K562 (cell line): ENCODE measurements around the gene FA2H. TPM values are rescaled to one million over a fixed set of nuclear protein-coding genes. Genes with fewer than 3 reads are reported as not detected.
A peak's percentile ranks its signal among the peaks of the same experiment; 100 is the strongest.

Experiments used
- CTCFL ChIP-seq: IDR thresholded peaks from 2 replicates; pipeline ENCODE4 v1.6.1; 2011; ENCODE audit warnings: borderline replicate concordance, low read depth, mild to moderate bottlenecking, moderate library complexity, low read length; ENCODE audit not compliant: insufficient read depth, poor library complexity, severe bottlenecking
- ERF ChIP-seq: fragments of 450-650 bp; formaldehyde crosslinking; IDR thresholded peaks from 2 replicates; pipeline ENCODE4 v1.4.0; 2020; ENCODE audit warnings: mild to moderate bottlenecking, mixed read lengths
- GABPB1 ChIP-seq: sonication (generic); formaldehyde crosslinking; IDR thresholded peaks from 2 replicates; pipeline ENCODE4 v1.8.0; 2022; ENCODE audit warnings: mild to moderate bottlenecking, missing genetic modification reagents
- HEY1 ChIP-seq: fragments of 250-450 bp; sonication (Bioruptor Pico); IDR thresholded peaks from 2 replicates; pipeline ENCODE4 v1.5.0; 2020; ENCODE audit warnings: mild to moderate bottlenecking, moderate library complexity, borderline replicate concordance
- HNRNPH1 ChIP-seq: fragments of 200-400 bp; formaldehyde crosslinking; optimal IDR thresholded peaks from 2 replicates; pipeline ENCODE3; 2017; ENCODE audit warnings: low read depth, mild to moderate bottlenecking, low read length, moderate library complexity
- IRF2 ChIP-seq: sonication (generic); formaldehyde crosslinking; IDR thresholded peaks from 2 replicates; pipeline ENCODE4 v1.8.1; 2022; ENCODE audit warnings: mild to moderate bottlenecking, missing genetic modification reagents
- MYNN ChIP-seq, 2 experiments: sonication (generic); formaldehyde crosslinking in 1 of 2; IDR thresholded peaks; 2 replicates each; pipeline versions ENCODE4 v1.5.0 to v1.6.1; 2016 to 2020; ENCODE audit warnings: antibody characterized with exemption in 1 of 2, missing genetic modification reagents in 1 of 2
- STAT5B ChIP-seq: fragments of 250-450 bp; sonication (Bioruptor Pico); IDR thresholded peaks from 2 replicates; pipeline ENCODE4 v1.8.0; 2021; ENCODE audit warnings: mild to moderate bottlenecking, inconsistent platforms
- SUPT5H ChIP-seq: fragments of 450-650 bp; IDR thresholded peaks from 2 replicates; pipeline ENCODE4 v1.6.1; 2016
- ZBTB11 ChIP-seq, 3 experiments: fragments of 200-800 bp in 1 of 3; fragments of 250-450 bp in 1 of 3; fragments of 450-650 bp in 1 of 3; sonication (Bioruptor Pico) in 1 of 3; sonication (Bioruptor generic) in 1 of 3; formaldehyde crosslinking in 1 of 3; IDR thresholded peaks; 2 replicates each; pipeline versions ENCODE4 v1.6.1 to v1.8.0; 2016 to 2022; ENCODE audit warnings: mild to moderate bottlenecking in 2 of 3, missing genetic modification characterization in 2 of 3, missing compliant biosample characterization in 1 of 3, moderate library complexity in 1 of 3
- ZHX1 ChIP-seq: fragments of 150-350 bp; conservative IDR thresholded peaks from 2 replicates; pipeline ENCODE4 v1.6.1; 2014; ENCODE audit warnings: low read length
- ZMIZ1 ChIP-seq, 2 experiments: fragments of 150-350 bp in 1 of 2; IDR thresholded peaks; 2 replicates each; pipeline ENCODE4 v1.6.1; 2012 to 2016; ENCODE audit warnings: low read depth in 2 of 2, low read length in 2 of 2, mild to moderate bottlenecking in 1 of 2, moderate library complexity in 1 of 2
- ZNF707 ChIP-seq: fragments of 250-450 bp; sonication (Bioruptor Pico); conservative IDR thresholded peaks from 2 replicates; pipeline ENCODE4 v1.8.0; 2022; ENCODE audit warnings: inconsistent platforms, mild to moderate bottlenecking, moderate library complexity
- polyA plus RNA-seq, 8 experiments: library from polyadenylated mRNA; depleted of rRNA in 4 of 8; stranded (reverse) in 5 of 8; unstranded in 3 of 8; fragments of >200 nt; fragmentation: Nextera tagmentation in 2 of 8; fragmentation: Illumina TruSeq in 1 of 8; extraction: Ambion mirVana in 2 of 8; extraction: Trizol in 1 of 8; gene quantifications; 2 replicates each; pipeline versions ENCODE4 v1.2.1 to v1.2.3, GENCODE V29; 2011 to 2014; ENCODE audit warnings: inconsistent platforms in 1 of 8, missing spikeins in 1 of 8
- total RNA-seq, 7 experiments: library from RNA; depleted of rRNA in 6 of 7; stranded (reverse); fragments of >200 nt in 6 of 7; fragmentation: Illumina TruSeq in 2 of 7; extraction: Trizol in 2 of 7; gene quantifications; 2 replicates each; pipeline versions ENCODE4 v1.2.1 to v1.2.3, GENCODE V29; 2011 to 2021; ENCODE audit warnings: low replicate concordance in 1 of 7

The FA2H gene
- total and polyA plus RNA-seq, 9 of the 15 experiments (the other 6 are each of a cell fraction or from before 2014, with no cell fraction given), result not detected

- TF ChIP-seq ZHX1 (no peak), CTCFL (no peak), GABPB1 (CRISPR knock-in tag) (peak; percentile 90), SUPT5H (peak; percentile 96), MYNN (IDR thresholded peaks at IDR 0.05) (no peak; the same call in 1 of the 2 replicates), MYNN (CRISPR knock-in tag; IDR thresholded peaks at IDR 0.05) (no peak), ERF (CRISPR knock-in tag) (peak; percentile 63; the same call in 1 of the 2 replicates), ZMIZ1 (IDR thresholded peaks at IDR 0.05; ENCODE audit: low read depth in 2 of 2, low read length in 2 of 2) (peak in 1 of 2 experiments; percentile 58; a peak in 1 of 4 replicates), HNRNPH1 (no peak), IRF2 (no peak), ZNF707 (CRISPR knock-in tag) (no peak), ZBTB11 (CRISPR knock-in tag; IDR thresholded peaks at IDR 0.05) (peak in 1 of 3 experiments; percentile 56; a peak in 2 of 6 replicates), HEY1 (CRISPR knock-in tag) (no peak), STAT5B (CRISPR knock-in tag) (no peak)
Observed at GRCh38 chr16:74666425-74667254, 108.0 kb downstream of the FA2H start, which contains the start of gene RFWD3 (continued).
